ENCODE measurements around the gene PLCL1. TPM values are rescaled to one million over a fixed set of nuclear protein-coding genes. Genes with fewer than 3 reads are reported as not detected.

Gene PLCL1
- total and polyA plus RNA-seq, 2 experiments from 2014 or later, result 0.80 to 2.3 TPM

- WGBS, 2 experiments (ENCODE audit: low coverage in 1 of 2, low lambda C conversion rate in 2 of 2, missing lambda C conversion rate in 2 of 2), result 15 to 18% methylated on average over 3 of the region's 3 CpGs
- in situ Hi-C loops (cut with MboI), result no loop called here
Measured at GRCh38 chr2:198175271-198175670, 370.9 kb downstream of the PLCL1 start.

GRCh38 chr2:198177040-198177439 lies 372.6 kb downstream of the PLCL1 start:
- Histone ChIP-seq H3K9ac (no peak overlapping the region), H4K20me1 (ENCODE audit: insufficient read depth) (no peaks in the 10 kb centered on the region), H3F3A (ENCODE audit: insufficient read depth) (no peaks in the 10 kb centered on the region), H3K27ac (no peak overlapping the region), H3K9me2 (ENCODE audit: insufficient read depth) (no peaks in the 10 kb centered on the region), H3K4me1 (ENCODE audit: insufficient read depth) (no peaks in the 10 kb centered on the region), H2AFZ (no peak overlapping the region), H3K9me3 (ENCODE audit: low read depth) (no peaks in the 10 kb centered on the region), H3K36me3 (ENCODE audit: low read depth) (no peaks in the 10 kb centered on the region), H3K79me2 (ENCODE audit: insufficient read depth) (no peaks in the 10 kb centered on the region), H3K4me2 (ENCODE audit: unreplicated experiment) (no peak overlapping the region), H3K4me3 (no peak overlapping the region), H3K27me3 (replicated peaks; ENCODE audit: insufficient read depth) (no peaks in the 10 kb centered on the region)
- WGBS, 2 experiments (ENCODE audit: low coverage in 1 of 2, low lambda C conversion rate in 2 of 2, missing lambda C conversion rate in 2 of 2), result 44 to 47% methylated on average over 2 of the region's 2 CpGs
- in situ Hi-C loops (cut with MboI), result no loop called here
- no peak for TF ChIP-seq EZH2 (IDR thresholded peaks at IDR 0.05; ENCODE audit: insufficient read depth, poor library complexity, severe bottlenecking)
- no peak for TF ChIP-seq EZH2phosphoT487 (IDR thresholded peaks at IDR 0.05; ENCODE audit: insufficient read depth, low read depth)
- no peak for DNase-seq

More at GRCh38 chr2:198175271-198175670, 370.9 kb downstream of the PLCL1 start:
- Histone ChIP-seq H3F3A (ENCODE audit: insufficient read depth) (no peaks in the 10 kb centered on the region), H2AFZ (no peak overlapping the region), H3K4me2 (ENCODE audit: unreplicated experiment) (no peak overlapping the region), H3K4me1 (ENCODE audit: insufficient read depth) (no peaks in the 10 kb centered on the region), H3K36me3 (ENCODE audit: low read depth) (no peaks in the 10 kb centered on the region), H4K20me1 (ENCODE audit: insufficient read depth) (no peaks in the 10 kb centered on the region), H3K4me3 (no peak overlapping the region), H3K79me2 (ENCODE audit: insufficient read depth) (no peaks in the 10 kb centered on the region), H3K27ac (no peak overlapping the region), H3K27me3 (replicated peaks; ENCODE audit: insufficient read depth) (no peaks in the 10 kb centered on the region), H3K9ac (no peak overlapping the region), H3K9me3 (ENCODE audit: low read depth) (no peaks in the 10 kb centered on the region), H3K9me2 (ENCODE audit: insufficient read depth) (no peaks in the 10 kb centered on the region)
- no peak for TF ChIP-seq EZH2 (IDR thresholded peaks at IDR 0.05; ENCODE audit: insufficient read depth, poor library complexity, severe bottlenecking)
- no peak for TF ChIP-seq EZH2phosphoT487 (IDR thresholded peaks at IDR 0.05; ENCODE audit: insufficient read depth, low read depth)
- no peak for DNase-seq

GRCh38 chr2:198178766-198179165 lies 374.4 kb downstream of the PLCL1 start:
- in situ Hi-C loops (cut with MboI), result no loop called here
- H3F3A ChIP-seq (ENCODE audit: insufficient read depth), result no peaks in the 10 kb centered on the region
- H3K9me2 ChIP-seq (ENCODE audit: insufficient read depth), result no peaks in the 10 kb centered on the region
- no peak overlapping the region for H3K4me3 ChIP-seq
- no peak overlapping the region for H3K4me2 ChIP-seq (ENCODE audit: unreplicated experiment)
- no peaks in the 10 kb centered on the region for H3K9me3 ChIP-seq (ENCODE audit: low read depth)
- TF ChIP-seq EZH2 (IDR thresholded peaks at IDR 0.05; ENCODE audit: insufficient read depth, poor library complexity, severe bottlenecking) (no peak), EZH2phosphoT487 (IDR thresholded peaks at IDR 0.05; ENCODE audit: insufficient read depth, low read depth) (no peak)
- no peaks in the 10 kb centered on the region for H3K36me3 ChIP-seq (ENCODE audit: low read depth)
- no peak overlapping the region for H2AFZ ChIP-seq
- no peaks in the 10 kb centered on the region for H3K79me2 ChIP-seq (ENCODE audit: insufficient read depth)
- H3K9ac ChIP-seq, result no peak overlapping the region
- no peaks in the 10 kb centered on the region for H3K4me1 ChIP-seq (ENCODE audit: insufficient read depth)
- no peak for DNase-seq
- no peaks in the 10 kb centered on the region for H4K20me1 ChIP-seq (ENCODE audit: insufficient read depth)
- H3K27ac ChIP-seq, result no peak overlapping the region
- no peaks in the 10 kb centered on the region; the same call in 1 of the 2 replicates for H3K27me3 ChIP-seq (replicated peaks; ENCODE audit: insufficient read depth)

DNA sequence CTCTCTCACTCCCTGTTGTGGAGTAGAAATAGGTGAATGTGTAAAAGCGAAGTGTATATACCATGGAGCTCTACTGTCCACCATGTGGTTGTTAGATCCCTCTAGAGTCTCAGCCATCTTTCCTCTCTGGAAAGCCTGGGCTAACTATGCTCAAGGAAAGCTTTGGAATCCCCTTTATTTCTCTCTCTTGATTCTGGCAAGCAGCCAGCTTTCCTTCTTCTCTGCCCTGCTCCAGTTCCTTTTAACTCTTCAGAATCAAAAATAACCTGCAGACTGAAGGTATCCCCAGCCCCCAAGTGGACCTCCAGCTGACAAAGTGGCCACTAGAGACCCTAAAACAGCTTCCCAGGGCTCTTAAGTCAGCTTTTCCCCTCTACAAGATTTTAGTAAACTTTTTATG lies 381.9 kb downstream of the PLCL1 start:
- 29 to 43% methylated on average over 1 of the region's 1 CpG for WGBS, 2 experiments (ENCODE audit: low coverage in 1 of 2, low lambda C conversion rate in 2 of 2, missing lambda C conversion rate in 2 of 2)
- no peak overlapping the region for H3K27ac ChIP-seq
- in situ Hi-C loops (cut with MboI), result no loop called here

GRCh38 chr2:198187841-198188240 lies 383.4 kb downstream of the PLCL1 start:
- H3K9ac ChIP-seq, result no peak overlapping the region
- H4K20me1 ChIP-seq (ENCODE audit: insufficient read depth), result no peaks in the 10 kb centered on the region
- in situ Hi-C loops (cut with MboI), result no loop called here
- H3K4me1 ChIP-seq (ENCODE audit: insufficient read depth), result no peaks in the 10 kb centered on the region
- no peak for DNase-seq
- H3K9me3 ChIP-seq (ENCODE audit: low read depth), result no peaks in the 10 kb centered on the region
- H3F3A ChIP-seq (ENCODE audit: insufficient read depth), result no peaks in the 10 kb centered on the region
- no peaks in the 10 kb centered on the region for H3K79me2 ChIP-seq (ENCODE audit: insufficient read depth)
- no peak overlapping the region for H3K4me3 ChIP-seq
- TF ChIP-seq EZH2phosphoT487 (IDR thresholded peaks at IDR 0.05; ENCODE audit: insufficient read depth, low read depth) (no peak), EZH2 (IDR thresholded peaks at IDR 0.05; ENCODE audit: insufficient read depth, poor library complexity, severe bottlenecking) (no peak)
- no peak overlapping the region for H2AFZ ChIP-seq
- no peaks in the 10 kb centered on the region for H3K36me3 ChIP-seq (ENCODE audit: low read depth)
- 0 to 5% methylated on average over 1 of the region's 1 CpG for WGBS, 2 experiments (ENCODE audit: low coverage in 1 of 2, low lambda C conversion rate in 2 of 2, missing lambda C conversion rate in 2 of 2)
- no peak overlapping the region for H3K27ac ChIP-seq
- no peaks in the 10 kb centered on the region for H3K9me2 ChIP-seq (ENCODE audit: insufficient read depth)
- H3K4me2 ChIP-seq (ENCODE audit: unreplicated experiment), result no peak overlapping the region
- no peaks in the 10 kb centered on the region for H3K27me3 ChIP-seq (replicated peaks; ENCODE audit: insufficient read depth)

More for the DNA sequence above, 381.9 kb downstream of the PLCL1 start:
- no peaks in the 10 kb centered on the region for H3K4me1 ChIP-seq (ENCODE audit: insufficient read depth)
- H4K20me1 ChIP-seq (ENCODE audit: insufficient read depth), result no peaks in the 10 kb centered on the region
- no peaks in the 10 kb centered on the region for H3K36me3 ChIP-seq (ENCODE audit: low read depth)
- no peak for DNase-seq
- H3K4me2 ChIP-seq (ENCODE audit: unreplicated experiment), result no peak overlapping the region
- H3K9me3 ChIP-seq (ENCODE audit: low read depth), result no peaks in the 10 kb centered on the region
- no peak overlapping the region for H2AFZ ChIP-seq
- no peak overlapping the region for H3K4me3 ChIP-seq
- no peaks in the 10 kb centered on the region; the same call in 1 of the 2 replicates for H3K27me3 ChIP-seq (replicated peaks; ENCODE audit: insufficient read depth)
- H3F3A ChIP-seq (ENCODE audit: insufficient read depth), result no peaks in the 10 kb centered on the region
- H3K9me2 ChIP-seq (ENCODE audit: insufficient read depth), result no peaks in the 10 kb centered on the region
- H3K79me2 ChIP-seq (ENCODE audit: insufficient read depth), result no peaks in the 10 kb centered on the region
- H3K9ac ChIP-seq, result no peak overlapping the region
- TF ChIP-seq EZH2 (IDR thresholded peaks at IDR 0.05; ENCODE audit: insufficient read depth, poor library complexity, severe bottlenecking), result no peak
- TF ChIP-seq EZH2phosphoT487 (IDR thresholded peaks at IDR 0.05; ENCODE audit: insufficient read depth, low read depth), result no peak

Measured in GM23248 (cell line).